ENCODE data around the gene USP47.

- TF ChIP-seq EZH2 (IDR thresholded peaks at IDR 0.05; ENCODE audit: low read depth), result no peak
- no peak for TF ChIP-seq CTCF (conservative IDR thresholded peaks at IDR 0.05)
These were observed 163.7 kb downstream of the USP47 start for GRCh38 chr11:12005476-12005875.

All from PC-9 (cell line).